Nucleus accumbens (tissue), 56 donors: Measurements from ENCODE around the gene CHRM2.

Source experiments
- DNase-seq, 56 donors: peaks; one replicate each; lab custom pipeline; 2025; lab: John Stamatoyannopoulos, UW

CHRM2 gene

GRCh38 chr7:136956232-136956631, 87.8 kb downstream of the CHRM2 start:
- no peak for DNase-seq

GRCh38 chr7:136956671-136957070, 88.2 kb downstream of the CHRM2 start:
- DNase-seq, result no peak

GRCh38 chr7:136957391-136957790, 88.9 kb downstream of the CHRM2 start:
- no peak for DNase-seq

- peak in 1 of 56 donors; percentile 2 for DNase-seq
Observed at GRCh38 chr7:136958016-136958415, 89.6 kb downstream of the CHRM2 start.

GRCh38 chr7:136964347-136964746, 95.9 kb downstream of the CHRM2 start:
- no peak for DNase-seq

- DNase-seq, result no peak
Observed at GRCh38 chr7:136966825-136967224, 98.4 kb downstream of the CHRM2 start.

GRCh38 chr7:136969761-136970160, 101.3 kb downstream of the CHRM2 start:
- no peak for DNase-seq

GRCh38 chr7:136971776-136972175, 103.3 kb downstream of the CHRM2 start:
- no peak for DNase-seq

- no peak for DNase-seq
Observed at GRCh38 chr7:136976504-136977251, 108.2 kb downstream of the CHRM2 start.

GRCh38 chr7:136993377-136993776, 124.9 kb downstream of the CHRM2 start:
- DNase-seq, result no peak

- no peak for DNase-seq
Observed at GRCh38 chr7:136997735-136998134, 129.3 kb downstream of the CHRM2 start.

GRCh38 chr7:136998495-136998894, 130.0 kb downstream of the CHRM2 start:
- no peak for DNase-seq

GRCh38 chr7:137000621-137001020, 132.2 kb downstream of the CHRM2 start:
- DNase-seq, result no peak

- DNase-seq, result no peak
Observed at GRCh38 chr7:137001041-137001440, 132.6 kb downstream of the CHRM2 start.

GRCh38 chr7:137001478-137001877, 133.0 kb downstream of the CHRM2 start:
- no peak for DNase-seq

GRCh38 chr7:137003086-137003485, 134.6 kb downstream of the CHRM2 start:
- DNase-seq, result no peak

GRCh38 chr7:137003566-137003965, 135.1 kb downstream of the CHRM2 start:
- no peak for DNase-seq

- no peak for DNase-seq
Observed at GRCh38 chr7:137005873-137006272, 137.4 kb downstream of the CHRM2 start.

- DNase-seq, result no peak
Observed at GRCh38 chr7:137006293-137006692, 137.8 kb downstream of the CHRM2 start.

GRCh38 chr7:137007001-137007694, 138.7 kb downstream of the CHRM2 start:
- no peak for DNase-seq

- no peak for DNase-seq
Observed at GRCh38 chr7:137009404-137009803, 141.0 kb downstream of the CHRM2 start.

GRCh38 chr7:137015015-137015414, 146.6 kb downstream of the CHRM2 start:
- no peak for DNase-seq
